Caco-2 (cell line): ENCODE data around the gene RPS16. TPM values are rescaled to one million over a fixed set of nuclear protein-coding genes. Genes with fewer than 3 reads are reported as not detected.

Source experiments
- BruUV-seq: library from RNA; stranded (reverse); fragments of 400-500 nt; replicated peaks from 2 replicates; lab custom pipeline; 2021; lab: Mats Ljungman, UMichigan
- CTCF ChIA-PET: fragments of 300-600 bp; sonication (Branson Sonifier 250); formaldehyde crosslinking; loops from one replicate; lab custom pipeline; 2022; ENCODE audit warnings: antibody characterized with exemption; lab: Charles Lee
- POLR2A ChIA-PET: fragments of 300-600 bp; sonication (Branson Sonifier 250); formaldehyde crosslinking; loops from one replicate; lab custom pipeline; 2022; ENCODE audit warnings: antibody characterized with exemption; lab: Charles Lee
- DNase-seq, 2 experiments: peaks; one replicate each; pipeline versions ENCODE4 v3.0.0 to v3.0.0-alpha.2; 2020 to 2022
- H3K27me3 ChIP-seq: replicated peaks from 2 replicates; pipeline ENCODE4 v1.6.0; 2011; ENCODE audit warnings: low read length; ENCODE audit not compliant: control insufficient read depth, insufficient read depth
- H3K36me3 ChIP-seq: 2 replicates; pipeline ENCODE4 v1.5.1; 2011; ENCODE audit warnings: low read length; ENCODE audit not compliant: control insufficient read depth, insufficient read depth
- H3K4me1 ChIP-seq: fragments of 250-450 bp; sonication (Bioruptor Pico); 2 replicates; pipeline ENCODE4 v1.5.1; 2020; ENCODE audit warnings: mild to moderate bottlenecking
- H3K4me3 ChIP-seq: 2 replicates; pipeline ENCODE4 v1.5.1; 2011; ENCODE audit warnings: low read depth, mild to moderate bottlenecking, control low read depth, low read length
- H3K9me3 ChIP-seq: fragments of 250-450 bp; sonication (Bioruptor Pico); 2 replicates; pipeline ENCODE4 v1.5.1; 2020; ENCODE audit warnings: mild to moderate bottlenecking, moderate library complexity
- H3K27ac Mint-ChIP-seq: one replicate; pipeline ENCODE4 v1.8.0; 2022; ENCODE audit warnings: mixed read lengths; ENCODE audit not compliant: unreplicated experiment
- H3K27me3 Mint-ChIP-seq: one replicate; pipeline ENCODE4 v1.8.0; 2022; ENCODE audit warnings: mixed read lengths; ENCODE audit not compliant: insufficient read depth, unreplicated experiment
- H3K36me3 Mint-ChIP-seq: one replicate; pipeline ENCODE4 v1.8.0; 2022; ENCODE audit warnings: mild to moderate bottlenecking, mixed read lengths; ENCODE audit not compliant: insufficient read depth, unreplicated experiment
- H3K4me1 Mint-ChIP-seq: one replicate; pipeline ENCODE4 v1.8.0; 2022; ENCODE audit warnings: low read depth, mixed read lengths; ENCODE audit not compliant: unreplicated experiment
- H3K4me3 Mint-ChIP-seq: one replicate; pipeline ENCODE4 v1.8.0; 2022; ENCODE audit warnings: mild to moderate bottlenecking, moderate library complexity, mixed read lengths; ENCODE audit not compliant: unreplicated experiment
- H3K9me3 Mint-ChIP-seq: one replicate; pipeline ENCODE4 v1.8.0; 2022; ENCODE audit warnings: mixed read lengths; ENCODE audit not compliant: unreplicated experiment
- CTCF ChIP-seq, 2 experiments: fragments of 200-600 bp in 1 of 2; IDR thresholded peaks; 1 replicate in 1 of 2; 2 replicates in 1 of 2; pipeline versions ENCODE4 v1.5.1 to v1.8.0; 2011 to 2022; ENCODE audit warnings: antibody characterized with exemption in 1 of 2, control low read depth in 1 of 2, inconsistent platforms in 1 of 2, low read depth in 1 of 2, low read length in 1 of 2, mild to moderate bottlenecking in 1 of 2, moderate library complexity in 1 of 2; ENCODE audit not compliant: insufficient read depth in 1 of 2, severe bottlenecking in 1 of 2, unreplicated experiment in 1 of 2
- intact Hi-C: fragments of 100-400 bp; cut with micrococcal nuclease; formaldehyde crosslinking; loops from one replicate; pipeline ENCODE4 v1.10.0; 2022; ENCODE audit not compliant: unreplicated experiment
- total RNA-seq: library from RNA; stranded (reverse); gene quantifications from 2 replicates; pipeline ENCODE4 v1.2.3, GENCODE V29; 2022

The RPS16 gene
- total RNA-seq, 1 experiment from 2014 or later, result 2,801 TPM

- no TSS peak for BruUV-seq
- Histone ChIP-seq H3K9me3 (no peaks in the 10 kb centered on the region), H3K36me3 (peaks cover 15% of the 10 kb centered on the region), H3K4me1 (no peaks in the 10 kb centered on the region), H3K27me3 (no peaks in the 10 kb centered on the region), H3K4me3 (no peak overlapping the region)
- intact Hi-C loops, result no loop called here
- H3K4me3 Mint-ChIP-seq, result no peak overlapping the region
- no peaks in the 10 kb centered on the region for H3K9me3 Mint-ChIP-seq
- DNase-seq, result no peak
- CTCF ChIA-PET, result no interaction called here
- peaks cover 90% of the 10 kb centered on the region for H3K36me3 Mint-ChIP-seq
- POLR2A ChIA-PET, result interaction anchor here (1.0 to 1.5 kb wide), 2 partner anchors 11 to 33 kb away, joined by 3 to 5 read pairs; partner anchors contain the start of genes RPS16 and TIMM50
- no peaks in the 10 kb centered on the region for H3K4me1 Mint-ChIP-seq
- H3K27ac Mint-ChIP-seq, result no peak overlapping the region
- no peaks in the 10 kb centered on the region for H3K27me3 Mint-ChIP-seq
- no peak for TF ChIP-seq CTCF (IDR thresholded peaks at IDR 0.05; ENCODE audit: insufficient read depth in 1 of 2, low read depth in 1 of 2, low read length in 1 of 2, severe bottlenecking in 1 of 2, unreplicated experiment in 1 of 2)
Observed at GRCh38 chr19:39469036-39469435, 33.3 kb upstream of the RPS16 start.

GRCh38 chr19:39467941-39468340 lies 32.2 kb upstream of the RPS16 start:
- Mint-ChIP-seq H3K27ac (no peak overlapping the region), H3K36me3 (peaks cover 90% of the 10 kb centered on the region), H3K27me3 (no peaks in the 10 kb centered on the region), H3K9me3 (no peaks in the 10 kb centered on the region), H3K4me1 (no peaks in the 10 kb centered on the region), H3K4me3 (no peak overlapping the region)
- Histone ChIP-seq H3K27me3 (no peaks in the 10 kb centered on the region), H3K9me3 (no peaks in the 10 kb centered on the region), H3K4me1 (no peaks in the 10 kb centered on the region), H3K4me3 (no peak overlapping the region), H3K36me3 (peaks cover 15% of the 10 kb centered on the region)
- DNase-seq, result no peak
- ChIA-PET CTCF (interaction anchor here (0.5 kb wide), 1 partner anchor 32 kb away, joined by 3 read pairs; the partner anchor contains the start of gene RPS16), POLR2A (no interaction called here)
- intact Hi-C loops, result no loop called here
- BruUV-seq, result no TSS peak
- no peak for TF ChIP-seq CTCF (IDR thresholded peaks at IDR 0.05; ENCODE audit: insufficient read depth in 1 of 2, low read depth in 1 of 2, low read length in 1 of 2, severe bottlenecking in 1 of 2, unreplicated experiment in 1 of 2)

- Mint-ChIP-seq H3K4me3 (no peak overlapping the region), H3K27me3 (no peaks in the 10 kb centered on the region), H3K4me1 (no peaks in the 10 kb centered on the region), H3K9me3 (no peaks in the 10 kb centered on the region), H3K36me3 (peaks cover 91% of the 10 kb centered on the region), H3K27ac (no peak overlapping the region)
- no peak for TF ChIP-seq CTCF (IDR thresholded peaks at IDR 0.05; ENCODE audit: insufficient read depth in 1 of 2, low read depth in 1 of 2, low read length in 1 of 2, severe bottlenecking in 1 of 2, unreplicated experiment in 1 of 2)
- DNase-seq, result no peak
- H3K36me3 ChIP-seq, result peaks cover 11% of the 10 kb centered on the region
- ChIA-PET POLR2A (no interaction called here), CTCF (no interaction called here)
- no peaks in the 10 kb centered on the region for H3K27me3 ChIP-seq
- BruUV-seq, result no TSS peak
- intact Hi-C loops, result no loop called here
- H3K9me3 ChIP-seq, result no peaks in the 10 kb centered on the region
- no peaks in the 10 kb centered on the region for H3K4me1 ChIP-seq
- H3K4me3 ChIP-seq, result no peak overlapping the region
Observed at GRCh38 chr19:39465956-39466747, 30.4 kb upstream of the RPS16 start.
